ENCODE results near the gene PPIE. TPM values are rescaled to one million over a fixed set of nuclear protein-coding genes. Genes with fewer than 3 reads are reported as not detected.
A peak's percentile ranks its signal among the peaks of the same experiment; 100 is the strongest.
"Not testable (repeated sequence)": the region's sequence is repeated elsewhere in the genome, so short reads cannot be mapped to it uniquely, and the experiment has no call there.

Gene PPIE
- total and polyA plus RNA-seq, 2 of the 8 experiments (the other 6 are each of a cell fraction or from before 2014, with no cell fraction given), result 38.9 to 56.1 TPM

DNA sequence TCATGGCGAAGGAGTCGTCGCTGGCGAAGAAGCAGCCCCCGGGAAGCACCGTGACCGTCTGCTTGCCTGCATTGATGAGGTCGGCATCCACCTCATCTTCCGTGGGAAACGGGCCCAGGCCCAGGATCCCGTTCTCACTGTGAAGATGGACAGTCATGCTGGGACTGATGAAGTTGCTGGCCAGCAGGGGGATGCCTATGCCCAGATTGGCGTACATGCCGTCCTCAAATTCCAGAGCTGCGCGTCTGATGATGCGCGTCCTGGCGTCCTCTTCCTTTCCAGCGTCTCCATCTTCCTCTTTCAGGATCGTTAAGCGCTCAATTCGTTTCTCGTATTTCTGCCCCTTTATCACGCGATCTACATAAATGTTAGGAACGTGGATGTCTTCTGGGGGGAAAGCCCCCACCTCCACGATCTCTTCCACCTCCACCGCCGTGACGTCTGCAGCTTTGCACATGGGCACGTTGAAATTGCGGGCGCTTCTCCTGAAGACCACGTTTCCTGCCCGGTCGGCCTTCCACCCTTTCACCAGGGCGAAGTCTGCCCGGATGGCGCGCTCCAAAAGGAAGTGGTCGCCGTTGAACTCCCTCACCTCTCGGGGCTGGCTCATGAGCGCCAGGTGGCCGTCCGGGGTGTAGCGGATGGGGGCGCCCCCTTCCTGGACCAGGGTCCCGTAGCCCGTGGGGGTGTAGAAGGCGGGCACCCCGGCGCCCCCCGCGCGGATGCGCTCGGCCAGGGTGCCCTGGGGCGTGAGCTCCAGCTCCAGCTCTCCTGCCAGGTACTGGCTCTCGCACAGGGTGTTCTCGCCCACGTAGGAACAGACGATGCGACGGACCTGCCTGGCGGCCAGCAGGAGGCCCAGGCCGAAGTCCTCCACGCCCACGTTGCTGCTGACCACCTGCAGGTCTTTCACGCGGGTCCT is 31.7 kb downstream of the PPIE start:
- H3K79me2 ChIP-seq (ENCODE audit: control insufficient read depth in 1 of 2, insufficient read depth in 2 of 2, low read length in 2 of 2); H3K14ac ChIP-seq (ENCODE audit: insufficient read length); H3K56ac ChIP-seq (replicated peaks; ENCODE audit: insufficient read length, low read depth, low read length); H4K20me1 ChIP-seq (replicated peaks in 1 of 2; ENCODE audit: control insufficient read depth in 1 of 2, insufficient read depth in 2 of 2, low read length in 2 of 2); CTCF ChIA-PET (ENCODE audit: partially characterized antibody); H2BK12ac ChIP-seq (ENCODE audit: low read depth, low read length); H4K8ac ChIP-seq (ENCODE audit: extremely low read depth, insufficient read depth, low read length); POLR2A ChIA-PET (ENCODE audit: partially characterized antibody); H4K91ac ChIP-seq (replicated peaks; ENCODE audit: insufficient read length, low read length); H2BK120ac ChIP-seq (replicated peaks; ENCODE audit: low read depth, low read length); DNase-seq (ENCODE audit: low read depth in 1 of 2, low spot score in 2 of 2); H3K27ac ChIP-seq (ENCODE audit: low read depth, low read length); H4K5ac ChIP-seq (ENCODE audit: insufficient read length, low read depth, low read length); H2BK5ac ChIP-seq (ENCODE audit: low read depth, low read length); H2BK20ac ChIP-seq (ENCODE audit: low read length); H3K36me3 ChIP-seq (ENCODE audit: control insufficient read depth in 2 of 4, insufficient read depth in 4 of 4, low read length in 3 of 4); H3K79me1 ChIP-seq (ENCODE audit: low read depth, low read length); H3K4ac ChIP-seq (replicated peaks; ENCODE audit: insufficient read length, low read depth, low read length); H2AK5ac ChIP-seq (ENCODE audit: low read depth, low read length); H3K4me1 ChIP-seq (replicated peaks in 1 of 4; ENCODE audit: control insufficient read depth in 3 of 4, insufficient read depth in 4 of 4, low read length in 3 of 4); H3K23me2 ChIP-seq (ENCODE audit: low read depth, low read length); H3K23ac ChIP-seq (ENCODE audit: insufficient read length); H3K9me3 ChIP-seq (ENCODE audit: insufficient read depth in 2 of 2, low read depth in 1 of 2, low read length in 1 of 2); H3K18ac ChIP-seq (ENCODE audit: extremely low read depth, low read length); H3K9ac ChIP-seq (replicated peaks in 1 of 4; ENCODE audit: extremely low read depth in 1 of 4, low read depth in 3 of 4, low read length in 3 of 4); H2BK15ac ChIP-seq (ENCODE audit: low read length): not testable (repeated sequence)
- WGBS, 2 experiments (ENCODE audit: extremely low coverage in 1 of 2, insufficient coverage in 1 of 2, insufficient read length in 1 of 2, insufficient replicate concordance in 2 of 2, low coverage in 1 of 2, low lambda C conversion rate in 2 of 2, missing lambda C conversion rate in 1 of 2), result 27% methylated on average over 18 of the region's 71 CpGs; no CpG with 5 or more reads in 1 of the 2 experiments
- peak; percentile 21 for TF ChIP-seq KDM4A (IDR thresholded peaks at IDR 0.05; ENCODE audit: low read depth, low read length, severe bottlenecking)
- Histone ChIP-seq H3K4me3 (ENCODE audit: extremely low read depth in 1 of 4, insufficient read depth in 2 of 4, low read depth in 3 of 4, low read length in 4 of 4) (peak overlapping the region; percentile 23 to 49 (median 35); a peak in 6 of 8 replicates), H3K27me3 (replicated peaks in 1 of 4; ENCODE audit: control insufficient read depth in 3 of 4, extremely low read depth in 1 of 4, insufficient read depth in 3 of 4, low read length in 3 of 4) (peaks cover 1 to 14% (median 9%) of the 10 kb centered on the region in 4 experiments; a peak in 6 of 7 replicates), H2AFZ (ENCODE audit: low read length) (peak overlapping the region; percentile 83; the same call in 1 of the 2 replicates), H3K4me2 (ENCODE audit: insufficient read depth in 1 of 2, low read depth in 2 of 2, low read length in 2 of 2) (peak overlapping the region; percentile 71 to 76)
- FAIRE-seq, result peak; percentile 45
